Stimulated activated effector memory CD8-positive, alpha-beta T cell treated with anti-CD3 and anti-CD28 coated beads, Interleukin-12 subunit alpha, Interleukin-12 subunit beta, amount 100 ng/mL, for 72 hours (primary cell): Measurements from ENCODE around the gene CEMIP2.

Experiments used
- ATAC-seq: fragments of 150-1000 bp; cut with Tn5 transposase; 2 replicates; pipeline ENCODE4 v1.10.0; 2021
- DNase-seq, 2 donors: peaks; one replicate each; pipeline ENCODE4 v3.0.0; 2021 to 2022; ENCODE audit warnings: low spot score in 2 of 2
- H3K27ac Mint-ChIP-seq: one replicate; pipeline ENCODE4 v1.8.0; 2022; ENCODE audit warnings: mild to moderate bottlenecking, mixed read lengths
- H3K36me3 Mint-ChIP-seq: one replicate; pipeline ENCODE4 v1.8.0; 2022; ENCODE audit warnings: mild to moderate bottlenecking, mixed read lengths
- H3K4me1 Mint-ChIP-seq: one replicate; pipeline ENCODE4 v1.8.0; 2022; ENCODE audit warnings: mixed read lengths
- H3K4me3 Mint-ChIP-seq: one replicate; pipeline ENCODE4 v1.8.0; 2022; ENCODE audit warnings: mild to moderate bottlenecking, mixed read lengths
- H3K9me3 Mint-ChIP-seq: one replicate; pipeline ENCODE4 v1.8.0; 2022; ENCODE audit warnings: mixed read lengths

Gene CEMIP2

GRCh38 chr9:71783120-71783523, 14.8 kb upstream of the CEMIP2 start:
- peak; percentile 56 to 86 for DNase-seq
- ATAC-seq = peak; percentile 99
- H3K4me3 Mint-ChIP-seq = peak overlapping the region; percentile 64
- H3K9me3 Mint-ChIP-seq = peaks cover 2% of the 10 kb centered on the region
- H3K36me3 Mint-ChIP-seq = no peaks in the 10 kb centered on the region
- peak overlapping the region; percentile 96 for H3K27ac Mint-ChIP-seq
- H3K4me1 Mint-ChIP-seq = peaks cover 52% of the 10 kb centered on the region

DNA sequence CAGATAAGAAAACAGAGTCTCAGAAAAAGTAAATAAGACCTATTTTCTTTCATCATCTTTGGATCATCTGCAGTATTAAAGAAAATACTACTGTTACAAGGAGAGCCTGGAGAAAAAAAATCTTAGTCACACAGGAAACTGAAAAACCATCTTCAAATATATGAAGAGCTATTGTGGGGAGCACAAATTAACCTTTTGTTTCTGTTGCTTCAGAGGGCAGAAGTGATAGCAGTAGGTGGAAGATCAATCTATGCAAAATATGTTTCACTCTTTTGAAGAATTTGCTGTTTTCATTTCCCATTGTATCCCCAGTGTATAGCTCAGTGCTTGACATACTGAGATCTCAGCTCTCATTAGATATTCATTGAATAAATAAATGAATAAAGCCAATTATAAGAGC, 13.1 kb upstream of the CEMIP2 start:
- H3K9me3 Mint-ChIP-seq = peaks cover 2% of the 10 kb centered on the region
- H3K27ac Mint-ChIP-seq = peak overlapping the region; percentile 96
- peaks cover 54% of the 10 kb centered on the region for H3K4me1 Mint-ChIP-seq
- ATAC-seq = no peak
- peak overlapping the region; percentile 64 for H3K4me3 Mint-ChIP-seq
- no peaks in the 10 kb centered on the region for H3K36me3 Mint-ChIP-seq
- no peak for DNase-seq

DNA sequence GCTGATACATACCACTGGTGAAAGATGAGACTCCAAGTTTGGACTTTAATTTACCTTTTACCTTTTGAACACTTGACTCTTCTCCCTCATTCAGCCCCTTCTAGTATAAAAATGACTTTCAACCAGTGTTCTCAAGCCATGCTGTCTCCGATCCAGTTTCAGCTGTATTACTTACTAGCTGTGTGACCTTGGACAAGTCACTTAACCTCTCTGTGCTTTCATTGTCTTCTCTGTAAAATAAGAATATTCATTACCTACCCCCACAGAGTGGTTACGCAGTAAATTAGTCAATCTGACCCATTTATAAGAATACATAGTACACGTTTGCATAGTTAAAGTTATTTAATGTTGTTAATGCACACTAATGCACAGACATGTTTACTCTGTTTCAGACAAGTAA, 12.6 kb upstream of the CEMIP2 start:
- ATAC-seq (no peak), DNase-seq (no peak)
- H3K36me3 Mint-ChIP-seq = no peaks in the 10 kb centered on the region
- peaks cover 54% of the 10 kb centered on the region for H3K4me1 Mint-ChIP-seq
- H3K27ac Mint-ChIP-seq = peak overlapping the region; percentile 96
- peak overlapping the region; percentile 64 for H3K4me3 Mint-ChIP-seq
- peaks cover 2% of the 10 kb centered on the region for H3K9me3 Mint-ChIP-seq

GRCh38 chr9:71778085-71778484, 9.8 kb upstream of the CEMIP2 start:
- Mint-ChIP-seq H3K4me1 (peaks cover 46% of the 10 kb centered on the region), H3K36me3 (no peaks in the 10 kb centered on the region), H3K27ac (peak overlapping the region; percentile 7), H3K9me3 (no peaks in the 10 kb centered on the region), H3K4me3 (no peak overlapping the region)
- DNase-seq = no peak
- ATAC-seq = no peak

DNA sequence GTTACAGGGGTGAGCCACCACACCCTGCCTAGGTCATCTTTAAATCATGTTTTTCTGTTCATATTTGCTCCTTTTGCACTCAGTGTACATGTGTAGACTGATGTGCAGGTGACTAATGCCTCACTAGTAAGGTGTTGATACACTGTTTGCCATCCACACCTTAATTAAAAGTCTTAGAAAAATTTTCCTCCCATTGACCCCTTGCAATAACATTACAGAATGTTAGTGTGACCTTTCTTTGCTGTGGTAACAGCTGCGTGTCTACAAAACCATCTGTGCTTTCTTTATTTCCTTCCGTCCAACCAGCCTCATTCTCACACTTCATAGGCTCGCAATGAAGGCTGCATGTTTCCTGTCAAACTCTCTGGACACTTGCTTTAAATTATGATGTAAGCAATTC, 6.6 kb upstream of the CEMIP2 start:
- H3K36me3 Mint-ChIP-seq = no peaks in the 10 kb centered on the region
- ATAC-seq (peak; percentile 57), DNase-seq (no peak)
- H3K4me1 Mint-ChIP-seq = peaks cover 22% of the 10 kb centered on the region
- no peaks in the 10 kb centered on the region for H3K9me3 Mint-ChIP-seq
- peak overlapping the region; percentile 1 for H3K27ac Mint-ChIP-seq
- H3K4me3 Mint-ChIP-seq = no peak overlapping the region

- DNase-seq (no peak), ATAC-seq (no peak)
- no peaks in the 10 kb centered on the region for H3K9me3 Mint-ChIP-seq
- H3K4me3 Mint-ChIP-seq = no peak overlapping the region
- H3K4me1 Mint-ChIP-seq = peaks cover 19% of the 10 kb centered on the region
- H3K27ac Mint-ChIP-seq = no peak overlapping the region
- H3K36me3 Mint-ChIP-seq = peaks cover 5% of the 10 kb centered on the region
These were observed 4.4 kb upstream of the CEMIP2 start for GRCh38 chr9:71772726-71773125.

GRCh38 chr9:71770170-71770569, 1.9 kb upstream of the CEMIP2 start:
- ATAC-seq (no peak), DNase-seq (no peak)
- peak overlapping the region; percentile 93 for H3K4me3 Mint-ChIP-seq
- peaks cover 39% of the 10 kb centered on the region for H3K4me1 Mint-ChIP-seq
- H3K27ac Mint-ChIP-seq = no peak overlapping the region
- H3K36me3 Mint-ChIP-seq = peaks cover 31% of the 10 kb centered on the region
- H3K9me3 Mint-ChIP-seq = no peaks in the 10 kb centered on the region

- peak; percentile 60 to 87 for DNase-seq
- Mint-ChIP-seq H3K4me3 (peak overlapping the region; percentile 93), H3K9me3 (no peaks in the 10 kb centered on the region), H3K4me1 (peaks cover 40% of the 10 kb centered on the region), H3K27ac (peak overlapping the region; percentile 87), H3K36me3 (peaks cover 37% of the 10 kb centered on the region)
- ATAC-seq = peak; percentile 62
These were observed 1.2 kb upstream of the CEMIP2 start for GRCh38 chr9:71769175-71770161.

DNA sequence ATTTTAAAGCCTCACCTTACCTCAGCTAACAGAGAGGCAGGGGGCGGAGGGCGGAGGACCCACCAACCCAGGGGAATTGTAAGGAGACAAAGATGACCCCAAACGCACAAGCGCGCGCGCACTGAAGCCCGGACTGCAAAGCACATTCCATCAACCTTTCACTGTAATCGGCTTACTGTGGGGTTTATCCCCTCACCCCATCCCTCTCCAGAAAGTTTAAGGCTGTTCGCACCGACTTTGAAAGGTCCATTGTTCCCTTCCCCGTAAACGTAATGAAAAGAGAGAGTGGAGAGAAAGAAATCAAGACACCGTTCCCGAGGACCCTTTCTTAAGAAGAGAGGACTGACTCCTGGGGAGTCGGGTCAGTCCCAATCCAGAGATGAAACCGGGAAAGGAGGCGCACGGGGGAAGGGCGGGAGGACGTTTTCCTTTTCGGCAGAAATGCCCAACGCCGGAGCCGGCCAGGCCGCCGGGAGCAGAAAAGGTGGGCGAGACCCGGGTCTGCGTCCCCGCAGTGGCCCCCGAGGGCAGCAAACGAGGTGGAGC, 464 bp downstream of the CEMIP2 start:
- peaks cover 43% of the 10 kb centered on the region for H3K36me3 Mint-ChIP-seq
- H3K4me3 Mint-ChIP-seq = peak overlapping the region; percentile 93
- peak overlapping the region; percentile 97 for H3K27ac Mint-ChIP-seq
- DNase-seq (peak in 1 of 2 donors; percentile 69), ATAC-seq (no peak)
- no peaks in the 10 kb centered on the region for H3K9me3 Mint-ChIP-seq
- H3K4me1 Mint-ChIP-seq = peaks cover 56% of the 10 kb centered on the region

DNA sequence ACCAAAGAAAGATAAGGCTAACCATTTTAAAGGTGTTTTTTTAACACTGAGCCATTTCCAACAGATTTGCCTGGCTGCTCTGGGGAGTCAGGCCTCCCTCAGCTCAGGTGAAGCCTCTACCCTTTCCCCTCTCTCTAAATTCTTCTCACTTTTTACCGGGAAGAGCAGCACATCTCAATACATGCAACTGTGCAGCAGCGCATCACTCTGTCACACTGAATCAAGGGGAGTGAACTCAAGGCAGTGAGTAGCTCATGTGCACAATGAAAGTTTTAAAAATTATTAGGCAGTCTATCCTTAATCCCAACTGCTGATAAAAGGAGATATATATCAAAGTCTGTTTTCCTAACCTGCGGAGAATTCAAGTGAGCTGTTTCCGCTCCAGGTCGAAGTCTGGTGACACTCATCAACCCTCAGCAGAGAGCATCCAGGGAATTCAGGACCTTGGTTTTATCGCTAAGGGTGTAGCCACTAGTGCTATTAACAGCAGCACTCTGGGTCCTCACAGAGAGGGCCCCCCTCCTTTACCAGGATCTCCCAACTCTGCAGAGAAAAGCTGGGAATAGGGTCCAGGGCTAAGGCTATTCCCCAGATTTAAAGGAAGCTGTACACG, 1.0 kb downstream of the CEMIP2 start:
- no peaks in the 10 kb centered on the region for H3K9me3 Mint-ChIP-seq
- H3K4me3 Mint-ChIP-seq = peak overlapping the region; percentile 93
- ATAC-seq = no peak
- H3K27ac Mint-ChIP-seq = peak overlapping the region; percentile 97
- peaks cover 49% of the 10 kb centered on the region for H3K36me3 Mint-ChIP-seq
- H3K4me1 Mint-ChIP-seq = peaks cover 62% of the 10 kb centered on the region
- no peak for DNase-seq

GRCh38 chr9:71766663-71767062, 1.6 kb downstream of the CEMIP2 start:
- H3K4me1 Mint-ChIP-seq = peaks cover 68% of the 10 kb centered on the region
- peak overlapping the region; percentile 93 for H3K4me3 Mint-ChIP-seq
- H3K36me3 Mint-ChIP-seq = peaks cover 54% of the 10 kb centered on the region
- no peak for DNase-seq
- H3K27ac Mint-ChIP-seq = peak overlapping the region; percentile 97
- peak; percentile 39 for ATAC-seq
- no peaks in the 10 kb centered on the region for H3K9me3 Mint-ChIP-seq

DNA sequence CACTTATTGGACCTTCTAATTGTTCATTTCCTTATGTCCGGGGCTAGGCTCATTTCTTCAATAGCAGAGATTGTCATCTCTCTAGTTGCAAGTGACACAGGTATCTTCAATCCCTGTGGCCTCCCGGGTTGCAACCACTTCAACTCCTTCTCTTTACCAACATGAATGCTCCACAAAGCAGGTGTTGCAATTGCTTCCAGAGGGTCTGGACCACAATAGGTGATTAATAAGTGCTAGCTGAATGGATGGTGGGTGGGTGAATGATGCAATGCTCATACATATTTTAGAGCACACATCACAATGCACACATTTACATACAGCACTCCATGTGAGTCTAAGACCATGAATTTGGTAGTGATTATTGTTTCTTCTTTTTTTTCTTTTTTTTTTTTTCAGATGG, 2.6 kb downstream of the CEMIP2 start:
- peak overlapping the region; percentile 97 for H3K27ac Mint-ChIP-seq
- DNase-seq (no peak), ATAC-seq (no peak)
- H3K9me3 Mint-ChIP-seq = no peaks in the 10 kb centered on the region
- peaks cover 77% of the 10 kb centered on the region for H3K4me1 Mint-ChIP-seq
- peak overlapping the region; percentile 93 for H3K4me3 Mint-ChIP-seq
- peaks cover 59% of the 10 kb centered on the region for H3K36me3 Mint-ChIP-seq

- no peak for DNase-seq
- H3K4me1 Mint-ChIP-seq = peaks cover 78% of the 10 kb centered on the region
- H3K4me3 Mint-ChIP-seq = peak overlapping the region; percentile 93
- no peak for ATAC-seq
- H3K27ac Mint-ChIP-seq = peak overlapping the region; percentile 97
- peaks cover 64% of the 10 kb centered on the region for H3K36me3 Mint-ChIP-seq
- no peaks in the 10 kb centered on the region for H3K9me3 Mint-ChIP-seq
These were observed 3.4 kb downstream of the CEMIP2 start for GRCh38 chr9:71764891-71765290.

DNA sequence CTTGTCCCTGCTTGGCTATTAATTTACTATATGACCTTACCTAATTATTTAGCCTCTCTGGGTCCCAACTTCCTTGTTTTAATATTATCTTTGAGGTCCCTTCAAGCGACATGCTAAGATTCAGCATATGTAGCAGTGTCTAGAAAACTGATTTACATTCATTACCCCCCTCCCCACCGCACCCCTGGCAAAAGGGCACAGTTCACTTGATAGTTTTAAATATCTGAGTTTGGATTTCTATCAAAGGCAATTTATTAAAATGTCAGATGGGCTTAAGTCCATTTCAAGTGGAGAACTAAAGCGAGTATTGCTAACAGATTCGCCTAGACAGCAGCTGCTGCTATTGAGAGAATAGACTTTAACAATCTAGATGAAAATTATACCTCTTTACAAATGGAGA, 3.9 kb downstream of the CEMIP2 start:
- peak overlapping the region; percentile 97 for H3K27ac Mint-ChIP-seq

GRCh38 chr9:71763832-71764231, 4.5 kb downstream of the CEMIP2 start:
- DNase-seq (no peak), ATAC-seq (no peak)
- Mint-ChIP-seq H3K4me3 (peak overlapping the region; percentile 93), H3K4me1 (peaks cover 79% of the 10 kb centered on the region), H3K27ac (peak overlapping the region; percentile 97), H3K36me3 (peaks cover 73% of the 10 kb centered on the region), H3K9me3 (no peaks in the 10 kb centered on the region)

More for the DNA sequence above, 3.9 kb downstream of the CEMIP2 start:
- peaks cover 76% of the 10 kb centered on the region for H3K4me1 Mint-ChIP-seq
- peaks cover 67% of the 10 kb centered on the region for H3K36me3 Mint-ChIP-seq
- no peaks in the 10 kb centered on the region for H3K9me3 Mint-ChIP-seq
- ATAC-seq (no peak), DNase-seq (no peak)
- peak overlapping the region; percentile 93 for H3K4me3 Mint-ChIP-seq
